ENCODE measurements around the gene ZNF800.
"Not testable (repeated sequence)": the region's sequence is repeated elsewhere in the genome, so short reads cannot be mapped to it uniquely, and the experiment has no call there.

ZNF800 gene

DNA sequence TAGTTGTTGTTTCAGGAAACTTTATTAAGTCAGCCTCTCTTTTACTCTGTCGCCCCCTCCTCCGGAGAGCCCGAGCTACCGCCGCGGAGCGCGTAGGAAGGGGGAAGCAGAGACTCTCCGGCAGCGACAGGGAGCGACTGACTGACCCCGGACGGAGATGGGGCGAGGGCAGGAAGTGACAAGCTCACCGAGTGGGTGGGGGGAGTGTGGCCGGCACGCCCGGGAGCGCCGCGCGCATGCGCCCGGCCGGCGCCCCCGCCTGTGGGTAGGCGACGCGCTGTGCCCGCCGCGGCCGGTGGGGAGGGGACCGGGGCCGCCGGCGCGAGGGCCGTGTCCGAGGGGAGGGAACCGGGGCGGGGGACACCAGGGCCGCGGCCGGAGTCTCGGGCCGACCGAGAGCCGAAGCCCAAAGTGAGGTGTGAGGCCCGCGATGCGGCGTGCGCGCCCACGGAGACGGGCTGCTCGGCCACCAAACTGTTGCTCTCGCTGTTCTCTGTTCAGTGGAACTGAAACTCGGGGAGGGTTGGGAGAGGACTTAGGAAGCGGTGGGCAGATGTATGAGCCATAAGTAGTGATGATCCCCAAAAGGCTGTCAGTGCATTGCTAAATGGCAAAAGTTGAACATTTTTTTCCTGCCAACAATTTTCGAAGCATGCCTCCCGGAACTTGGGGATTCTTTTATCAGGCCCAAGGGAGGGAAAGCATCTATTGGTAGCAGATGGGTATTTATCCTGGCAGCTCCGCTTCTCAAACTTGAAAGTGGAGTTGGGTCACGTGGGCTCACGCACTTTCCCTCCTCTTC lies at the start of gene ZNF800:
ZNF800 (minus strand) TSS at position 143 of the 802 bp plus-strand sequence. CDS start 1,151 bp downstream, outside the sequence.
- peak; percentile 41 for DNase-seq

- no peak for DNase-seq
Observed at GRCh38 chr7:127440206-127440605, 47.7 kb upstream of the ZNF800 start.

DNA sequence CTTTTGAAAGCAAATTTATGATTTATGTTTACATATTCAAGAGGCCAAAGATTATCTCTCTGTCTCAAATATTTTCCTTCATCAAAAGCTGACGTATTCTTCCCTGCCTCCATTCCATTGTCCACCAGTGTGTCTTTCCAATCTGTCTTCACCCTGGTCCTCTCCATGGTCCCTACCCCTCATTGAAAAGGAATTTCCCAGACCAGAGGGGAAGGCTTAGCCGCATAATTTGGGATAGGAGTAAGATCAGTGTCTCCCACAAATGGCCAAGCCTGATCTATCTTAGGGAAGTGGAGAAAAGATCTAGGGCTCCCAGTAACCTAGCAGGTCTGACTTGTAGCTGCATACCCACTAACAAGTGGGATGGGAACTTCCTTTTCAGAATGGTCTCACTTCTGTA lies 46.3 kb upstream of the ZNF800 start:
- no peak for DNase-seq

GRCh38 chr7:127437837-127438236 lies 45.3 kb upstream of the ZNF800 start:
- no peak for DNase-seq

DNA sequence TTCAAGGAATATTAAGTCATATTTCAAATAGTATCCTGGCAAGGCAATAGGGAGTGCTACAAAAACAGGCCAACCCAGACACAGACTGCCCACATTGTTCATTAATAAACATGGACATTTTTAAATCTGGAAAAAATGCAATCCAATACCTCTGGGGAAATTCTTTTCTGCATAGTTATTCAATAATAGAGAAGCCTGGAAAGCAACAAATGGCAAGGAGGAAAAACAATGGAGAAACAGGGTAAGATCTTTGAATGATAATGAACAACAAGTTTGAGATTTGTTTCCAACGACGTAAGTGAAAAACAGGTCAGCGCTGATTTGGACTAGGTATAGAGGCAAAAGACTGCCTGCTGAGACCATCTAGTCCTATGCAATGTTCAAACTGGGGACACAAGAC lies 44.7 kb upstream of the ZNF800 start:
- DNase-seq: no peak

DNA sequence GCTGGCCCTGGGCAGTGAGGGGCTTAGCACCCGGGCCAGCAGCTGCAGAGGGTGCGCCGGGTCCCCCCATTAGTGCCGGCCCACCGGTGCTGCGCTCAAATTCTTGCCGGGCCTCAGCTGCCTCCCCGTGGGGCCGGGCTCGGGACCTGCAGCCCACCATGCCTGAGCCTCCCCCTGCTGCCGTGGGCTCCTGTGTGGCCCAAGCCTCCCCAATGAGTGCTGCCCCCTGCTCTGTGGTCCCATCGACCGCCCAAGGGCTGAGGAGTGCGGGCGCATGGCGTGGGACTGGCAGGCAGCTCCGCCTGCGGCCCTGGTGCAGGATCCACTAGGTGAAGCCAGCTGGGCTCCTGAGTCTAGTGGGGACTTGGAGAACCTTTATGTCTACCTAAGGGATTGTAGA lies 36.8 kb upstream of the ZNF800 start:
- DNase-seq: not testable (repeated sequence)

GRCh38 chr7:127419196-127419595 lies 26.7 kb upstream of the ZNF800 start:
- no peak for DNase-seq

DNA sequence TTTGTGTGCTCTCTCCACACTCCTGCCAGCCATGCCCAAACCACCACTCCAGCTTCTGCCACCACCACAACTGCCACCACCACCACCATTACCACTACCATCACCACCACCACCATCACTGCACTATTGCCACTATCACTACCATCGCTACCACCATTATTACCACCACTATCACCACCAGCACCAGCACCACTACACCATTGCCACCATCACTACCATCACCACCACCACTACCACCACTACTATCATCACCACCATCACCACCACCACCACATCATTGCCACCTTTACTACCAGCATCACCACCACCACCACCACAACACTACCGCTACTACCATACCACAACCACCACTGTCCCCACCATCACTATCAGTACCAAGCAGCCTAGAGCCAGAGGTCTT lies 26.0 kb upstream of the ZNF800 start:
- DNase-seq: no peak

DNA sequence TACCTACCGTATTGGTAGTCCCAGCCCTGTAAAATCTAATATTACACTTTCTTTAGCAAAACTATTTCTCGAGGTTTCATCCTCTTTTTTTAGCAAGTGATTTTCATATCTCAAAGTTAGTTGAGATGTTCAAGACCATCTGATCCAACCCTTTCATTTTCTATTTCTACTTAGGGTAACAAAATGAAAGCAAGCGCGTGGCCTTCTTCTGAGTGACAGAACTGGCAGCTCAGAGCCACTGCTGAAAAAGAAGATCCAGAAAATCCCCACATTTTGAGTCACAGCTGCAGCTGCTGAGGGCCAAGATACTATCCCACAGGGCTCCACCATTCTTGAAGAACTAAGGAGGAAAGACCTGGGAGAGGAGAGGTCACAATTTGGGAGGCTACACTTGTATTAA lies 24.8 kb upstream of the ZNF800 start:
- no peak for DNase-seq

- no peak for DNase-seq
Observed at GRCh38 chr7:127415060-127415742, 22.7 kb upstream of the ZNF800 start.

- no peak for DNase-seq
Observed at GRCh38 chr7:127413962-127414361, 21.5 kb upstream of the ZNF800 start.

GRCh38 chr7:127413326-127413725 lies 20.8 kb upstream of the ZNF800 start:
- DNase-seq: no peak

DNA sequence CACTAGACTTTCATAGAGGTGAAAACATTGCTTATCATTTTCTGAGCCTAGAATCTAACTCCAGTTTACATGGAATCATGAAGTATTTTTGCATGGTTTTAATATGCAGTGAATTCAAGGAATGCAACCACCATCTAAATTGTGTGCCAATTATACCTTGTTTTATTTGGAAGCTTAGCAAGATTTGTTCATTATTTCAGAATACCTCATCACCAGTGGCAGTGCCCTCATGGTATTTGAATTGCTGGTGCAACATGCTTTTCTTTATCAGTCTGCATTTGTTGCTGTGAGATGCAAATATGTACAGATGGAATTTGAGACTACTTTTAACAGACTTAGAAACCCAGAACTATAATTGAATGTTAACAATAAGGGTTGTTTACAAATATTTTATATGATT lies 18.7 kb upstream of the ZNF800 start:
- DNase-seq: no peak

- no peak for DNase-seq
Observed at GRCh38 chr7:127409629-127410028, 17.1 kb upstream of the ZNF800 start.

DNA sequence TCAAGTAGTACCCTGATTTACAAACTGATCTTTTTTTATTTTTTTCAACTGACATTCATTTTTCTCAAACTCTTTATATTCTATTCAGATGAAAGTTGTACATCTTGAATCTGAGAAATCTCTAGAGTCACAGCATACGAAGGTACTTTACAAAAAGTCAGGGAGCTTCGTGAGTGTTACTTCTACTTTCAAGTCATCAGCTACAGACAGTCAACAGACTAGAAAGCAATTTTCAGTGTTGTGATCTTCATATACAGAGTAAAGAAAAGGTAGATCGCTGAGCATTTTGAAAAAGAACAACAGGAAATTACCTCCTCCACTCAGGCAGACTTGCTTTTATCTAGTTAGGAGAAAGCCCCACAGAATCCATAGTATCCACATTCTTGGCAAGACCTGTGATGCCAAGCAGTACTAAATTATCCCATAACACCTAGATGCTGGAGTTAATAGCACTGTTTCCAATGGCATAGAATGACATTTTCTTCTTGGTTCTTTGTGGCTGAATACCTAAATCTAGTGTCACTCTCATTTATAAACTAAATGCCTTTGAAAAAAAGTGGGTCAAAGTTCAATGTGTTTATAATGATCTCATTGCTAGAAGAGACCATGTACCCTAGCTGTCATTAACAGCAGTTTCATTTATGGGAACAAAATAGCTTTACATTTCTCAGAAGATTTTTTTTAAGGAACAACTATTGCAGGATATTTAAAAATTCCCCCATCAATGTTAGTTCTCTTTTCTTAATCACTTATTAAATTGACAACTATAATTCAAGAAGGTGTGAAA lies 12.0 kb upstream of the ZNF800 start:
- no peak for DNase-seq

GRCh38 chr7:127396184-127396583 lies 3.7 kb upstream of the ZNF800 start:
- DNase-seq: no peak

- DNase-seq: not testable (repeated sequence)
Observed at GRCh38 chr7:127395104-127395503, 2.6 kb upstream of the ZNF800 start.

DNA sequence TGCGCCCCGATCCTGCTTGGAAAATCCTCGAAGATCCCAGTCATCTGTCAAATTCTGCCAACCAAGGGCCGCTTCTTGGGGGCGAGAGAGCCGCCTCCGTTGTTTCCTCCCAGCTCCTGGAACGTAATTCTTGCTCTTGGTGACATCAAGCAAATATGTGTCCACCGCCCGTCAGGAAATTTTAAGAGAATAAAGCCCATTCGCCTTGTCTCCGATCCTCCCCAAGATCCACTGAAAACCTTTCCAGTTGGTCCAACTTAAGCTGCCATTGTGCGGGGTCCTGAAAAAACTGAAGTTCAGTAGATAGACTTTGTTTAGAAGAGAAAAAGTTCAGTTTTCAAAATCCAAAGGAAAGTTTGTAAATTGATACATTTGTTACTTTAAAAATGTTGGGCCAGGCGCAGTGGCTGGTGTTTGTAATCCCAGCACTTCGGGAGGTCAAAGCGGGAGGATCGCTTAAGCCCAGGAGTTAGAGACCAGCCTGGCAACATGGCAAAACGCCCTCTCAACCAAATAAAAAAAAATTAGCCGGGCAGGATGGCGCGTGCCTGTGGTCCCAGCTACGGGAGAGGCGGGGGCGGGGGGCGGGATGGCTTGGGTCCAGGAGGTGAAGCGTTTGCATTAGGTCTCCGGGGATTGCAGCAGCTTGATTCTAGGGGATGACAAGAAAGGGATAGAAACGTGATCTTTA lies 1.0 kb upstream of the ZNF800 start:
- DNase-seq: no peak

DNA sequence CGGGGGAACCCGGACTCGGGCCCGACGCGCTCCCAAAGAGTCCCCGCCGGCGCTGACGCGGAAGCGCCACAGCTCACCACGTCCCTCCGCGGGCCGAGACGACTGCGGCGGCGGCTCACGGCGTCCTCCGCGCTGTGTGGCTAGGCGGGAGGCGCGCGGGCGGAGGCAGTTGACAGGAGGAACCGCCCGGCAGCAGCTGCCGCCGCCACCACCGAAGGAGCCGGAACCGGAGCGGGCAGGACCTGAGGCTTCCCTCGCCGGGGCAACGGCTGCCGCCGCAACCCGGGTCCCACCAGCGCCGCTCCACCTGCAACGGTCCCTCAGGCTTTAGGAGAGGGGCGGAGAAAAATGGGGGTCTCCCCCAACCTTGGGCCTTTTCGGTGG lies 334 bp downstream of the ZNF800 start:
- no peak for DNase-seq

DNA sequence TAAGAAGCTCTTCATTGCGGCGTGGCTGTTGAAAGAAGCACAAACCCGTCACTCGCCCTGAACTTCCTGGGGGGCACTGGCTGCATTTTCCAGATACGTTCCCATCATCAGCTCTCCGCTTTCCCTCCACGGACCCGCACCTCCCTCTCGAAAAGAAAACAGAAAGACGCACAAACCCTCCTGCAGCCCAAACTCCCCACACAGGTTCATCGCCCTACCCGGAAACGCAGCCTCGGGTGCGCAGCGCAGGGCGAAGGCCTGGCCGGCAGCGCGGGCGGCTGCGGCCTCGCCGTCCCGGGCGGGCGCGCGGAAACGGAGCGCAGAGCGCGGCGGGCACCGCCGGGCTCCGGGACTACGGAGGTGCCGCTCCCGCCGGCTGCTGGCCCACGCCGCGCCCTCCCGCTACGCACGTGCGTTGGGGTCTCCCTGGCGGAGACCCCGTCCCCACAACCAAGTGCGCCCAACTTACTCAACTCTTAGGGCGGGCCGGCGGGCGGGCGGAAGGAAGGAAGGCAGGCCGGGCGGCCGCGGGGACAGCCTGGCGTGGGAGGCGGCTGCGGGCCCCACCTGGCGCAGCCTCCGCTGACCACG lies 822 bp downstream of the ZNF800 start:
- DNase-seq: no peak

DNA sequence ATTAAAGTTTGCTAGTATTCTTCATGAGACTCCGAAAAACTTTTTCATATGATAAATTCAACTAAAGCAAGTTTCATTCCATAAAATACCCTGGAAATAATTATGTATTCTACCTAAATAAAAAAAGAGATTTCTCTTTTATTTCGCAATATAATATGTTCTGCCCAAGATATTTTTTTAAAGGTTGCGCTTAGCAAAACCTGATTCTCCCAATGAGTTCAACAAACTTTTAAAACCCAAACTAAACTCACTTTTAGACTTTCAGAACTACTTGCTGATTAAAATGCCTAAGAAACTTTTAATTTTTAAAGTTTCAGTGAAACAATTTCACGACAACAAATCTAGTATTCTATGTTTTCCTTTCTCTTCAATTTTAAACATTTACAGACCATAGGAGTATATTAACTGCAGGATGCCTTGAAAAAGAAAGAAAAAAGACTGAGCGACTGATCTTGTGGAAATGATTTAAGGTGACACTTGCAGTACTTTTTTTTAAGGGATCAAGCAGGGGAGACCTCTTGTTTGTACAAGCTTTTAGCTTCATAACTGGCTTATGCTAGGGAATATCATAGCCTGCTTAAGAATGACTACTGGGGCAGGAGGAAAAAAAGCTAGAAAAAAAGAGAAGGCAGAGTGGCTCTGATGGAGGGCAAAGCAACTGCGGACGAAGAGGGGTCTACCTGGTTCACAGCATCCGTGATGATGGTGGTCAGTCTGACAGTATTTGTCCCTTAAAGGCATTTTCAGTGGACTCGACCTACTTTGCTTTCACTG lies 1.5 kb downstream of the ZNF800 start:
- DNase-seq: no peak

Measured in NCI-H2081 treated with DMSO at 0.1 percent for 48 hours (cell line).